Measurements from ENCODE around the gene SCAMP5. TPM values are rescaled to one million over a fixed set of nuclear protein-coding genes. Genes with fewer than 3 reads are reported as not detected.

Gene SCAMP5
- total RNA-seq, 1 donor from 2014 or later, result 23.5 TPM

- TF ChIP-seq, protein P1, sequence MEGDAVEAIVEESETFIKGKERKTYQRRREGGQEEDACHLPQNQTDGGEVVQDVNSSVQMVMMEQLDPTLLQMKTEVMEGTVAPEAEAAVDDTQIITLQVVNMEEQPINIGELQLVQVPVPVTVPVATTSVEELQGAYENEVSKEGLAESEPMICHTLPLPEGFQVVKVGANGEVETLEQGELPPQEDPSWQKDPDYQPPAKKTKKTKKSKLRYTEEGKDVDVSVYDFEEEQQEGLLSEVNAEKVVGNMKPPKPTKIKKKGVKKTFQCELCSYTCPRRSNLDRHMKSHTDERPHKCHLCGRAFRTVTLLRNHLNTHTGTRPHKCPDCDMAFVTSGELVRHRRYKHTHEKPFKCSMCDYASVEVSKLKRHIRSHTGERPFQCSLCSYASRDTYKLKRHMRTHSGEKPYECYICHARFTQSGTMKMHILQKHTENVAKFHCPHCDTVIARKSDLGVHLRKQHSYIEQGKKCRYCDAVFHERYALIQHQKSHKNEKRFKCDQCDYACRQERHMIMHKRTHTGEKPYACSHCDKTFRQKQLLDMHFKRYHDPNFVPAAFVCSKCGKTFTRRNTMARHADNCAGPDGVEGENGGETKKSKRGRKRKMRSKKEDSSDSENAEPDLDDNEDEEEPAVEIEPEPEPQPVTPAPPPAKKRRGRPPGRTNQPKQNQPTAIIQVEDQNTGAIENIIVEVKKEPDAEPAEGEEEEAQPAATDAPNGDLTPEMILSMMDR (IDR thresholded peaks at IDR 0.05), result no peak
- H3K9me3 Mint-ChIP-seq (ENCODE audit: unreplicated experiment), result peaks cover 15% of the 10 kb centered on the region
Observed at GRCh38 chr15:75062706-75063105, 67.3 kb downstream of the SCAMP5 start.

GRCh38 chr15:75063338-75063737 lies 68.0 kb downstream of the SCAMP5 start:
- peaks cover 10% of the 10 kb centered on the region for H3K36me3 Mint-ChIP-seq (ENCODE audit: unreplicated experiment)
- peak; percentile 49 for DNase-seq (ENCODE audit: extremely low spot score, unreplicated experiment)

More at GRCh38 chr15:75062706-75063105, 67.3 kb downstream of the SCAMP5 start:
- peak; percentile 54 for DNase-seq (ENCODE audit: extremely low spot score, unreplicated experiment)
- Mint-ChIP-seq H3K36me3 (ENCODE audit: unreplicated experiment) (peaks cover 10% of the 10 kb centered on the region), H3K4me3 (ENCODE audit: unreplicated experiment) (no peak overlapping the region), H3K27ac (ENCODE audit: unreplicated experiment) (no peak overlapping the region), H3K4me1 (ENCODE audit: unreplicated experiment) (peaks cover 27% of the 10 kb centered on the region), H3K27me3 (ENCODE audit: unreplicated experiment) (no peaks in the 10 kb centered on the region)

GRCh38 chr15:75063889-75064288 lies 68.5 kb downstream of the SCAMP5 start:
- H3K4me1 Mint-ChIP-seq (ENCODE audit: unreplicated experiment), result peaks cover 22% of the 10 kb centered on the region
- TF ChIP-seq, protein P1 (IDR thresholded peaks at IDR 0.05), result no peak

More at GRCh38 chr15:75063338-75063737, 68.0 kb downstream of the SCAMP5 start:
- Mint-ChIP-seq H3K27ac (ENCODE audit: unreplicated experiment) (peak overlapping the region; percentile 41), H3K4me3 (ENCODE audit: unreplicated experiment) (no peak overlapping the region), H3K4me1 (ENCODE audit: unreplicated experiment) (peaks cover 22% of the 10 kb centered on the region), H3K9me3 (ENCODE audit: unreplicated experiment) (peaks cover 15% of the 10 kb centered on the region), H3K27me3 (ENCODE audit: unreplicated experiment) (no peaks in the 10 kb centered on the region)
- TF ChIP-seq, protein P1 (IDR thresholded peaks at IDR 0.05), result no peak

DNA sequence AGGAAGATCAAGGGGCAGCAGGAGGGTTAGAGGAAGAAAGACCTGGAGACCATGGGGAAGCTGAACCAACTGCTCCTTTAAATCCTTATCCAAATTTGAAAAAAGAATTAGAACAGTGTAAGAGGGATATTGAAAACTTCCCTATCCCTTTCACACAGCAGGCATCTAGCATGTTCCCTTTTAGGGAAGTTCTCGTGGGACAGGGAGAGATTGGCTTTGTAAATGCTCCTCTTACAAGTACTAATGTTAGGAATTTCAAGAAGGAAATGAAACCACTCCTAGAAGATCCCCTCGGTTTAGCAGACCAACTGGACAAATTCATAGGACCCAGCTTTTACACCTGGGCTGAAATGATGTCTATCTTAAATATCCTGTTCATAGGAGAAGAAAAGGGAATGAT lies 69.5 kb downstream of the SCAMP5 start:
- no peaks in the 10 kb centered on the region for H3K27me3 Mint-ChIP-seq (ENCODE audit: unreplicated experiment)
- peaks cover 10% of the 10 kb centered on the region for H3K36me3 Mint-ChIP-seq (ENCODE audit: unreplicated experiment)
- H3K4me1 Mint-ChIP-seq (ENCODE audit: unreplicated experiment), result peaks cover 22% of the 10 kb centered on the region
- H3K9me3 Mint-ChIP-seq (ENCODE audit: unreplicated experiment), result peaks cover 15% of the 10 kb centered on the region
- TF ChIP-seq, protein P1 (IDR thresholded peaks at IDR 0.05), result no peak
- H3K27ac Mint-ChIP-seq (ENCODE audit: unreplicated experiment), result no peak overlapping the region
- no peak for DNase-seq (ENCODE audit: extremely low spot score, unreplicated experiment)
- no peak overlapping the region for H3K4me3 Mint-ChIP-seq (ENCODE audit: unreplicated experiment)

More at GRCh38 chr15:75063889-75064288, 68.5 kb downstream of the SCAMP5 start:
- Mint-ChIP-seq H3K36me3 (ENCODE audit: unreplicated experiment) (peaks cover 10% of the 10 kb centered on the region), H3K9me3 (ENCODE audit: unreplicated experiment) (peaks cover 15% of the 10 kb centered on the region), H3K4me3 (ENCODE audit: unreplicated experiment) (no peak overlapping the region), H3K27me3 (ENCODE audit: unreplicated experiment) (no peaks in the 10 kb centered on the region), H3K27ac (ENCODE audit: unreplicated experiment) (peak overlapping the region; percentile 13)
- DNase-seq (ENCODE audit: extremely low spot score, unreplicated experiment), result peak; percentile 72

DNA sequence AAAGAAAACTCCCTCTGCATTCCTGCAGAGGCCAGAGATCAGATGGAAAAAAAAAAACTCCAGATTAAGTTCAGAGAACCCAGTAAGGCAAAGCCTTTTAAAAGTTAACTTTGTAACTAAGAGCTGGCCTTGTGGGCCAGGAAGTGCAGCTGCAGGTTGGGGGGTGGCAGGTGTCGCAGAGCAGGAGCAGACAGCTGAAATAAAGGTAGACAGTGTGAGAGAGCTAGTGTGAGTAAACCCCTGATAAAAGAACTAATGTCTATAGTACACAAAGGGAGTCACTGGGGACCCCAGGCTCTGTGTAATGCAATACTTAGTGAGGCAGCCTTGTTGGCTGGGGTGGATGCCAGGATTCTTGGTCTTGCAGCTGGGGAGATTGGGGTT lies 70.1 kb downstream of the SCAMP5 start:
- no peak overlapping the region for H3K27ac Mint-ChIP-seq (ENCODE audit: unreplicated experiment)
- peak; percentile 77 for DNase-seq (ENCODE audit: extremely low spot score, unreplicated experiment)
- H3K4me1 Mint-ChIP-seq (ENCODE audit: unreplicated experiment), result peaks cover 22% of the 10 kb centered on the region
- TF ChIP-seq, protein P1 (IDR thresholded peaks at IDR 0.05), result no peak
- peaks cover 10% of the 10 kb centered on the region for H3K36me3 Mint-ChIP-seq (ENCODE audit: unreplicated experiment)
- no peak overlapping the region for H3K4me3 Mint-ChIP-seq (ENCODE audit: unreplicated experiment)
- H3K9me3 Mint-ChIP-seq (ENCODE audit: unreplicated experiment), result peaks cover 15% of the 10 kb centered on the region
- H3K27me3 Mint-ChIP-seq (ENCODE audit: unreplicated experiment), result no peaks in the 10 kb centered on the region

Data from osteocyte (in vitro differentiated cells).